A549 (cell line): ENCODE measurements around the gene TPM4. TPM values are rescaled to one million over a fixed set of nuclear protein-coding genes. Genes with fewer than 3 reads are reported as not detected.

Experiments
- ATAC-seq, 2 experiments: fragments of 200-7000 bp in 1 of 2; fragments of >200 bp in 1 of 2; cut with Nextera tagmentation in 1 of 2; cut with Tn5 transposase in 1 of 2; 3 replicates each; pipeline versions ENCODE4 v1.8.0 to v1.9.1; 2018 to 2020; ENCODE audit warnings: mild to moderate bottlenecking in 1 of 2, moderate library complexity in 1 of 2
- CTCF ChIA-PET: fragments of 300-600 bp; sonication (Branson Sonifier 250); formaldehyde crosslinking; extraction: SDS; loops from one replicate; lab custom pipeline; 2021; ENCODE audit warnings: antibody characterized with exemption, inconsistent platforms; lab: Yijun Ruan, JAX
- POLR2A ChIA-PET: fragments of 350-600 bp; formaldehyde crosslinking; extraction: SDS; loops from one replicate; lab custom pipeline; 2021; ENCODE audit warnings: antibody characterized with exemption, inconsistent platforms; lab: Yijun Ruan, JAX
- DNase-seq, 2 experiments: peaks; one replicate each; pipeline versions ENCODE4 v3.0.0 to v3.0.0-alpha.2; 2011 to 2016; ENCODE audit warnings: low read depth in 1 of 2, low spot score in 1 of 2
- FAIRE-seq: peaks from 2 replicates; lab custom pipeline; 2011; peaks lifted over from hg19 to GRCh38; lab: Jason Lieb, UNC
- H3K27ac ChIP-seq, 2 experiments: fragments of >200 bp; sonication (Bioruptor Twin); formaldehyde crosslinking; 3 replicates each; pipeline ENCODE4 v1.5.1; 2016 to 2017
- H3K4me1 ChIP-seq: fragments of >200 bp; sonication (Bioruptor Twin); formaldehyde crosslinking; 3 replicates; pipeline ENCODE4 v1.6.1; 2016
- H3K4me2 ChIP-seq: fragments of >200 bp; sonication (Bioruptor Twin); formaldehyde crosslinking; 3 replicates; pipeline ENCODE4 v1.6.1; 2016
- H3K4me3 ChIP-seq: fragments of >200 bp; sonication (Bioruptor Twin); formaldehyde crosslinking; 3 replicates; pipeline ENCODE4 v1.5.1; 2016
- H3K9me3 ChIP-seq: fragments of >200 bp; sonication (Bioruptor Twin); formaldehyde crosslinking; 3 replicates; pipeline ENCODE4 v1.6.1; 2016
- CBX2 ChIP-seq: fragments of 200-600 bp; sonication (generic); IDR thresholded peaks from 2 replicates; pipeline ENCODE4 v1.6.1; 2016; ENCODE audit warnings: low read depth, mild to moderate bottlenecking, borderline replicate concordance
- CBX8 ChIP-seq: fragments of 200-600 bp; sonication (generic); IDR thresholded peaks from 2 replicates; pipeline ENCODE4 v1.6.1; 2016
- CEBPB ChIP-seq, 2 experiments: fragments of >200 bp in 1 of 2; sonication (Bioruptor Twin) in 1 of 2; formaldehyde crosslinking in 1 of 2; IDR thresholded peaks; 2 replicates each; pipeline ENCODE4 v1.6.1; 2012 to 2016
- CHD4 ChIP-seq: fragments of 200-600 bp; sonication (generic); IDR thresholded peaks from 2 replicates; pipeline ENCODE4 v1.6.1; 2016; ENCODE audit warnings: antibody characterized with exemption, mild to moderate bottlenecking, borderline replicate concordance
- EHMT2 ChIP-seq: fragments of 200-600 bp; sonication (generic); IDR thresholded peaks from 2 replicates; pipeline ENCODE4 v1.6.1; 2016; ENCODE audit warnings: antibody characterized with exemption, low read depth, mild to moderate bottlenecking, moderate library complexity
- EP300 ChIP-seq, 2 experiments: fragments of >200 bp; sonication (Bioruptor Twin); formaldehyde crosslinking; IDR thresholded peaks; 2 replicates in 1 of 2; 3 replicates in 1 of 2; pipeline ENCODE4 v1.6.1; 2016 to 2017
- ESRRA ChIP-seq: fragments of 150-350 bp; IDR thresholded peaks from 2 replicates; pipeline ENCODE4 v1.6.1; 2014; ENCODE audit warnings: mild to moderate bottlenecking, low read length, borderline replicate concordance
- FOXS1 ChIP-seq: fragments of 250-450 bp; sonication (Bioruptor Pico); IDR thresholded peaks from 2 replicates; pipeline ENCODE4 v1.5.0; 2020; ENCODE audit warnings: mild to moderate bottlenecking, moderate library complexity
- HDAC2 ChIP-seq: fragments of 200-600 bp; sonication (generic); IDR thresholded peaks from 2 replicates; pipeline ENCODE4 v1.6.1; 2016
- HES2 ChIP-seq: fragments of >200 bp; sonication (Bioruptor Twin); formaldehyde crosslinking; IDR thresholded peaks from 2 replicates; pipeline ENCODE4 v1.6.1; 2016
- HMGXB4 ChIP-seq: fragments of 250-450 bp; sonication (Bioruptor Pico); IDR thresholded peaks from 2 replicates; pipeline ENCODE4 v1.5.0; 2021; ENCODE audit warnings: mild to moderate bottlenecking, moderate library complexity, borderline replicate concordance
- HOXA7 ChIP-seq: fragments of 250-450 bp; sonication (Bioruptor Pico); IDR thresholded peaks from 2 replicates; pipeline ENCODE4 v1.5.0; 2020; ENCODE audit warnings: mild to moderate bottlenecking, moderate library complexity
- HOXB5 ChIP-seq: fragments of 250-450 bp; sonication (Bioruptor Pico); IDR thresholded peaks from 2 replicates; pipeline ENCODE4 v1.5.0; 2020; ENCODE audit warnings: mild to moderate bottlenecking, moderate library complexity
- JUN ChIP-seq, 2 experiments: fragments of >200 bp; sonication (Bioruptor Twin); formaldehyde crosslinking; IDR thresholded peaks; 2 replicates in 1 of 2; 3 replicates in 1 of 2; pipeline ENCODE4 v1.6.1; 2016 to 2017
- NFE2L2 ChIP-seq: fragments of 150-350 bp; conservative IDR thresholded peaks from 2 replicates; pipeline ENCODE4 v1.6.1; 2014; ENCODE audit warnings: low read length
- NR3C1 ChIP-seq: fragments of >200 bp; sonication (Bioruptor Twin); formaldehyde crosslinking; IDR thresholded peaks from 3 replicates; pipeline ENCODE4 v1.6.1; 2017
- PBX3 ChIP-seq: IDR thresholded peaks from 2 replicates; pipeline ENCODE4 v1.6.1; 2012
- POLR2A ChIP-seq: IDR thresholded peaks from 2 replicates; pipeline ENCODE4 v1.6.1; 2012; ENCODE audit warnings: mild to moderate bottlenecking, low read length
- POLR2AphosphoS2 ChIP-seq: conservative IDR thresholded peaks from 2 replicates; pipeline ENCODE4 v1.6.1; 2012; ENCODE audit warnings: low read length, improper control_type of control experiment, inconsistent platforms
- RAD21 ChIP-seq, 2 experiments: fragments of >200 bp in 1 of 2; sonication (Bioruptor Twin) in 1 of 2; formaldehyde crosslinking in 1 of 2; IDR thresholded peaks in 1 of 2; conservative IDR thresholded peaks in 1 of 2; 2 replicates in 1 of 2; 3 replicates in 1 of 2; pipeline ENCODE4 v1.6.1; 2012 to 2018; ENCODE audit warnings: inconsistent platforms in 1 of 2
- RARB ChIP-seq: fragments of 250-450 bp; sonication (Bioruptor Pico); IDR thresholded peaks from 2 replicates; pipeline ENCODE4 v1.8.0; 2021; ENCODE audit warnings: mild to moderate bottlenecking, moderate library complexity
- REST ChIP-seq: fragments of 200-600 bp; sonication (generic); IDR thresholded peaks from 2 replicates; pipeline ENCODE4 v1.6.1; 2016; ENCODE audit warnings: antibody characterized with exemption, mild to moderate bottlenecking, moderate library complexity
- SREBF2 ChIP-seq: fragments of 450-650 bp; IDR thresholded peaks from 2 replicates; pipeline ENCODE4 v1.6.1; 2014; ENCODE audit warnings: mild to moderate bottlenecking, moderate library complexity
- ZFP36 ChIP-seq: fragments of 450-650 bp; IDR thresholded peaks from 2 replicates; pipeline ENCODE4 v1.6.1; 2014; ENCODE audit warnings: borderline replicate concordance; ENCODE audit not compliant: partially characterized antibody
- WGBS: methylation state at CpG from one replicate; pipeline ENCODE4 v1.1.6; 2017; ENCODE audit errors: missing lambda C conversion rate; 5-methylcytosine and 5-hydroxymethylcytosine counted together
- polyA plus RNA-seq, 4 experiments: library from polyadenylated mRNA; depleted of rRNA in 3 of 4; stranded (reverse); fragments of >200 nt; fragmentation: RNase III in 1 of 4; extraction: RNeasy Plus Mini Kit Qiagen cat#74134 plus additional on column Dnase treatment in 1 of 4; gene quantifications; 2 replicates in 3 of 4; 3 replicates in 1 of 4; pipeline ENCODE4 v1.2.3, GENCODE V29; 2011 to 2017

Gene TPM4
- polyA plus RNA-seq, 2 of the 4 experiments (the other 2 are of a cell fraction), result 777 to 860 TPM

GRCh38 chr19:16144216-16144581 is 67.9 kb downstream of the TPM4 start:
- no peaks in the 10 kb centered on the region for H3K9me3 ChIP-seq
- H3K4me2 ChIP-seq, result no peak overlapping the region
- no peak overlapping the region for H3K4me3 ChIP-seq
- FAIRE-seq (no peak), DNase-seq (no peak), ATAC-seq (no peak)
- H3K27ac ChIP-seq, result no peak overlapping the region
- WGBS, result 50% methylated on average over 1 of the region's 1 CpG
- no peak for TF ChIP-seq RAD21 (conservative IDR thresholded peaks at IDR 0.05 in 1 of 2, IDR thresholded peaks at IDR 0.05 in 1 of 2)
- no peak for TF ChIP-seq ESRRA
- no peak for TF ChIP-seq CEBPB (IDR thresholded peaks at IDR 0.05)
- no peak for TF ChIP-seq SREBF2
- TF ChIP-seq CBX2, result no peak
- TF ChIP-seq HDAC2, result no peak
- no peak for TF ChIP-seq JUN (IDR thresholded peaks at IDR 0.05)
- TF ChIP-seq NR3C1, result no peak
- TF ChIP-seq FOXS1, result no peak
- no peak for TF ChIP-seq ZFP36
- TF ChIP-seq CBX8, result no peak
- no peak for TF ChIP-seq RARB
- POLR2A ChIA-PET, result no interaction called here
- H3K4me1 ChIP-seq, result no peaks in the 10 kb centered on the region
- CTCF ChIA-PET, result interaction anchor here (0.6 to 1.4 kb wide), 3 partner anchors 9 to 102 kb away, joined by 3 to 5 read pairs (median 4); no protein-coding TSS in a partner anchor

- FAIRE-seq, result no peak
- no peaks in the 10 kb centered on the region for H3K4me1 ChIP-seq
- H3K4me2 ChIP-seq, result no peak overlapping the region
- TF ChIP-seq NFE2L2, result no peak
- TF ChIP-seq POLR2A, result no peak
- TF ChIP-seq CEBPB (IDR thresholded peaks at IDR 0.05), result no peak
- TF ChIP-seq SREBF2, result no peak
- no peak for TF ChIP-seq HES2
- TF ChIP-seq, all 56 proteins: peak for 0
- ChIA-PET POLR2A (interaction anchor here (0.6 kb wide), 1 partner anchor 497 kb away, joined by 5 read pairs; no protein-coding TSS in a partner anchor), CTCF (interaction anchor here (0.7 kb wide), 1 partner anchor 12 kb away, joined by 3 read pairs; no protein-coding TSS in a partner anchor)
- no peak overlapping the region for H3K4me3 ChIP-seq
- DNase-seq (no peak), ATAC-seq (no peak)
- WGBS, result 64% methylated on average over 5 of the region's 5 CpGs
- no peaks in the 10 kb centered on the region for H3K9me3 ChIP-seq
- H3K27ac ChIP-seq, result no peak overlapping the region
These were observed 69.8 kb downstream of the TPM4 start for GRCh38 chr19:16146112-16146511.

- DNase-seq, result no peak
- POLR2A ChIA-PET, result no interaction called here
- Histone ChIP-seq H3K27ac (no peak overlapping the region), H3K4me1 (no peaks in the 10 kb centered on the region), H3K4me3 (no peak overlapping the region), H3K9me3 (no peaks in the 10 kb centered on the region), H3K4me2 (no peak overlapping the region)
- CTCF ChIA-PET, result interaction anchor here (1.0 to 1.3 kb wide), 2 partner anchors 21 to 34 kb away, joined by 3 read pairs; no protein-coding TSS in a partner anchor
- 47% methylated on average over 6 of the region's 8 CpGs for WGBS
- TF ChIP-seq EHMT2 (no peak), EP300 (IDR thresholded peaks at IDR 0.05) (no peak), CHD4 (no peak), POLR2AphosphoS2 (no peak), ZFP36 (no peak), ESRRA (no peak), HOXA7 (no peak), PBX3 (no peak), HOXB5 (CRISPR knock-in tag) (no peak), REST (no peak), HMGXB4 (CRISPR knock-in tag) (no peak)
- no peak for FAIRE-seq
- ATAC-seq, result peak in 1 of 2 experiments; percentile 19; a peak in 1 of 6 replicates
These were observed 72.3 kb downstream of the TPM4 start for GRCh38 chr19:16148443-16149229.
